ENCODE results near the gene UNC13A.

- TF ChIP-seq CTCF (IDR thresholded peaks at IDR 0.05) (no peak), POLR2A (IDR thresholded peaks at IDR 0.05) (no peak)
These were observed 38.1 kb upstream of the UNC13A start for GRCh38 chr19:17726136-17726741.
